HepG2 (cell line): ENCODE results near the gene METTL1.

ENCODE experiments used
- CREB1 ChIP-seq, 2 experiments: fragments of 450-650 bp in 1 of 2; IDR thresholded peaks; 2 replicates each; pipeline ENCODE4 v1.6.1; 2016 to 2017; ENCODE audit warnings: control low read depth in 1 of 2, mild to moderate bottlenecking in 1 of 2, missing compliant biosample characterization in 1 of 2, missing genetic modification characterization in 1 of 2
- CTCF ChIP-seq: sonication (generic); formaldehyde crosslinking; IDR thresholded peaks from 2 replicates; pipeline ENCODE4 v1.5.0; 2020; ENCODE audit warnings: mild to moderate bottlenecking, missing genetic modification reagents, moderate library complexity
- PAWR ChIP-seq: sonication (generic); formaldehyde crosslinking; IDR thresholded peaks from 2 replicates; pipeline ENCODE4 v1.4.0; 2020; ENCODE audit warnings: missing genetic modification reagents, mild to moderate bottlenecking, borderline replicate concordance
- ZNF335 ChIP-seq: sonication (generic); formaldehyde crosslinking; IDR thresholded peaks from 2 replicates; pipeline ENCODE4 v1.4.0; 2020; ENCODE audit warnings: missing genetic modification reagents

- TF ChIP-seq PAWR: no peak
- TF ChIP-seq CTCF (CRISPR knock-in tag): no peak
- no peak for TF ChIP-seq CREB1 (IDR thresholded peaks at IDR 0.05)
- no peak for TF ChIP-seq CREB1 (CRISPR knock-in tag; IDR thresholded peaks at IDR 0.05)
- TF ChIP-seq ZNF335 (CRISPR knock-in tag): no peak
Measured at GRCh38 chr12:57745485-57745881, 26.4 kb downstream of the METTL1 start.
